WTC11 (cell line): Measurements from ENCODE around the gene NCLN. TPM values are rescaled to one million over a fixed set of nuclear protein-coding genes. Genes with fewer than 3 reads are reported as not detected.

Experiments
- ATAC-seq: fragments of 200-7000 bp; cut with Tn5 transposase; 2 replicates; pipeline ENCODE4 v1.10.0; 2021; ENCODE audit warnings: mild to moderate bottlenecking, moderate library complexity
- CTCF ChIA-PET: fragments of 300-600 bp; sonication (Branson Sonifier 250); formaldehyde crosslinking; loops from one replicate; lab custom pipeline; 2021; ENCODE audit warnings: antibody characterized with exemption; lab: Charles Lee
- POLR2A ChIA-PET: fragments of 350-600 bp; sonication (Branson Sonifier 250); formaldehyde crosslinking; loops from one replicate; lab custom pipeline; 2021; ENCODE audit warnings: antibody characterized with exemption; lab: Charles Lee
- DNase-seq: peaks from one replicate; pipeline ENCODE4 v3.0.0; 2021; ENCODE audit warnings: low spot score
- H3K27ac Mint-ChIP-seq: 2 replicates; pipeline ENCODE4 v1.8.0; 2021; ENCODE audit warnings: mixed read lengths
- H3K27me3 Mint-ChIP-seq: 2 replicates; pipeline ENCODE4 v1.8.0; 2021; ENCODE audit warnings: low read depth, mild to moderate bottlenecking, moderate library complexity, mixed read lengths
- H3K36me3 Mint-ChIP-seq: 2 replicates; pipeline ENCODE4 v1.8.0; 2021; ENCODE audit warnings: mixed read lengths
- H3K4me1 Mint-ChIP-seq: 2 replicates; pipeline ENCODE4 v1.8.0; 2022; ENCODE audit warnings: mixed read lengths
- H3K4me3 Mint-ChIP-seq: 2 replicates; pipeline ENCODE4 v1.8.0; 2021; ENCODE audit warnings: mild to moderate bottlenecking, moderate library complexity, mixed read lengths
- H3K9me3 Mint-ChIP-seq: 2 replicates; pipeline ENCODE4 v1.8.0; 2021; ENCODE audit warnings: mixed read lengths
- CREM ChIP-seq: sonication (generic); formaldehyde crosslinking; IDR thresholded peaks from 2 replicates; pipeline ENCODE4 v1.8.1; 2022; ENCODE audit warnings: mild to moderate bottlenecking, missing genetic modification reagents, moderate library complexity
- CTCF ChIP-seq: fragments of 200-600 bp; IDR thresholded peaks from 2 replicates; pipeline ENCODE4 v1.8.0; 2022; ENCODE audit warnings: antibody characterized with exemption
- ETV6 ChIP-seq: sonication (generic); formaldehyde crosslinking; IDR thresholded peaks from 2 replicates; pipeline ENCODE4 v1.8.1; 2022; ENCODE audit warnings: mild to moderate bottlenecking, missing genetic modification reagents
- FOXK1 ChIP-seq: sonication (generic); formaldehyde crosslinking; IDR thresholded peaks from 2 replicates; pipeline ENCODE4 v1.8.0; 2022; ENCODE audit warnings: mild to moderate bottlenecking, moderate library complexity, missing genetic modification reagents
- GTF2I ChIP-seq: fragments of 250-450 bp; sonication (Bioruptor Pico); conservative IDR thresholded peaks from 2 replicates; pipeline ENCODE4 v1.4.0; 2021; ENCODE audit warnings: mild to moderate bottlenecking
- HMGXB4 ChIP-seq: sonication (generic); formaldehyde crosslinking; IDR thresholded peaks from 2 replicates; pipeline ENCODE4 v1.8.1; 2023; ENCODE audit warnings: mild to moderate bottlenecking, moderate library complexity, missing genetic modification reagents
- NFYB ChIP-seq: sonication (generic); formaldehyde crosslinking; conservative IDR thresholded peaks from 2 replicates; pipeline ENCODE4 v1.8.0; 2022; ENCODE audit warnings: low read depth, missing genetic modification reagents
- PRDM15 ChIP-seq: sonication (generic); formaldehyde crosslinking; IDR thresholded peaks from 2 replicates; pipeline ENCODE4 v1.8.0; 2022; ENCODE audit warnings: missing genetic modification reagents
- RORB ChIP-seq: fragments of 250-450 bp; sonication (Bioruptor Pico); IDR thresholded peaks from 2 replicates; pipeline ENCODE4 v1.9.0; 2021; ENCODE audit warnings: mild to moderate bottlenecking
- SMAD4 ChIP-seq: sonication (generic); formaldehyde crosslinking; IDR thresholded peaks from 2 replicates; pipeline ENCODE4 v1.8.0; 2022; ENCODE audit warnings: mild to moderate bottlenecking, missing genetic modification reagents
- SP1 ChIP-seq: sonication (generic); formaldehyde crosslinking; conservative IDR thresholded peaks from 2 replicates; pipeline ENCODE4 v1.8.1; 2022; ENCODE audit warnings: missing genetic modification reagents
- TEAD4 ChIP-seq: sonication (generic); formaldehyde crosslinking; IDR thresholded peaks from 2 replicates; pipeline ENCODE4 v1.8.0; 2022; ENCODE audit warnings: mild to moderate bottlenecking, missing genetic modification reagents
- ZNF263 ChIP-seq: sonication (generic); formaldehyde crosslinking; IDR thresholded peaks from 2 replicates; pipeline ENCODE4 v1.8.1; 2022; ENCODE audit warnings: low read depth, mild to moderate bottlenecking, moderate library complexity, missing genetic modification reagents
- ZSCAN18 ChIP-seq: fragments of 250-450 bp; sonication (Bioruptor Pico); IDR thresholded peaks from 2 replicates; pipeline ENCODE4 v2.1.2; 2022; ENCODE audit warnings: mild to moderate bottlenecking, moderate library complexity
- total RNA-seq: library from RNA; stranded (reverse); gene quantifications from 3 replicates; pipeline ENCODE4 v1.2.3, GENCODE V29; 2021
- TF ChIP-seq, protein P1 (sequence below): sonication (generic); formaldehyde crosslinking; IDR thresholded peaks from 2 replicates; pipeline ENCODE4 v1.8.1; 2023; ENCODE audit warnings: mild to moderate bottlenecking, missing genetic modification reagents, borderline replicate concordance
- TF ChIP-seq, protein P2 (sequence below): sonication (generic); formaldehyde crosslinking; IDR thresholded peaks from 2 replicates; pipeline ENCODE4 v1.8.1; 2022; ENCODE audit warnings: missing genetic modification reagents, borderline replicate concordance
- TF ChIP-seq, protein P3 (sequence below): sonication (generic); formaldehyde crosslinking; IDR thresholded peaks from 2 replicates; pipeline ENCODE4 v1.8.0; 2023; ENCODE audit warnings: missing genetic modification reagents, mild to moderate bottlenecking, borderline replicate concordance

Gene NCLN
- total RNA-seq, 1 experiment from 2014 or later: 113 TPM

- TF ChIP-seq, protein P1, sequence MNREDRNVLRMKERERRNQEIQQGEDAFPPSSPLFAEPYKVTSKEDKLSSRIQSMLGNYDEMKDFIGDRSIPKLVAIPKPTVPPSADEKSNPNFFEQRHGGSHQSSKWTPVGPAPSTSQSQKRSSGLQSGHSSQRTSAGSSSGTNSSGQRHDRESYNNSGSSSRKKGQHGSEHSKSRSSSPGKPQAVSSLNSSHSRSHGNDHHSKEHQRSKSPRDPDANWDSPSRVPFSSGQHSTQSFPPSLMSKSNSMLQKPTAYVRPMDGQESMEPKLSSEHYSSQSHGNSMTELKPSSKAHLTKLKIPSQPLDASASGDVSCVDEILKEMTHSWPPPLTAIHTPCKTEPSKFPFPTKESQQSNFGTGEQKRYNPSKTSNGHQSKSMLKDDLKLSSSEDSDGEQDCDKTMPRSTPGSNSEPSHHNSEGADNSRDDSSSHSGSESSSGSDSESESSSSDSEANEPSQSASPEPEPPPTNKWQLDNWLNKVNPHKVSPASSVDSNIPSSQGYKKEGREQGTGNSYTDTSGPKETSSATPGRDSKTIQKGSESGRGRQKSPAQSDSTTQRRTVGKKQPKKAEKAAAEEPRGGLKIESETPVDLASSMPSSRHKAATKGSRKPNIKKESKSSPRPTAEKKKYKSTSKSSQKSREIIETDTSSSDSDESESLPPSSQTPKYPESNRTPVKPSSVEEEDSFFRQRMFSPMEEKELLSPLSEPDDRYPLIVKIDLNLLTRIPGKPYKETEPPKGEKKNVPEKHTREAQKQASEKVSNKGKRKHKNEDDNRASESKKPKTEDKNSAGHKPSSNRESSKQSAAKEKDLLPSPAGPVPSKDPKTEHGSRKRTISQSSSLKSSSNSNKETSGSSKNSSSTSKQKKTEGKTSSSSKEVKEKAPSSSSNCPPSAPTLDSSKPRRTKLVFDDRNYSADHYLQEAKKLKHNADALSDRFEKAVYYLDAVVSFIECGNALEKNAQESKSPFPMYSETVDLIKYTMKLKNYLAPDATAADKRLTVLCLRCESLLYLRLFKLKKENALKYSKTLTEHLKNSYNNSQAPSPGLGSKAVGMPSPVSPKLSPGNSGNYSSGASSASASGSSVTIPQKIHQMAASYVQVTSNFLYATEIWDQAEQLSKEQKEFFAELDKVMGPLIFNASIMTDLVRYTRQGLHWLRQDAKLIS: no peak
- TF ChIP-seq RORB (CRISPR knock-in tag) (no peak), ZSCAN18 (CRISPR knock-in tag) (no peak), CREM (CRISPR knock-in tag) (no peak), ETV6 (CRISPR knock-in tag) (no peak)
- TF ChIP-seq, all 79 proteins: peak for 0
These were observed 59.3 kb downstream of the NCLN start (continued) for GRCh38 chr19:3245050-3245449.

- POLR2A ChIA-PET: no interaction called here
These were observed 63.1 kb downstream of the NCLN start for GRCh38 chr19:3248728-3249326.

More at GRCh38 chr19:3248728-3249326, 63.1 kb downstream of the NCLN start:
- H3K27me3 Mint-ChIP-seq: peaks cover 6% of the 10 kb centered on the region
- ATAC-seq: no peak
- H3K4me3 Mint-ChIP-seq: no peak overlapping the region
- no peak overlapping the region for H3K27ac Mint-ChIP-seq
- peaks cover 23% of the 10 kb centered on the region for H3K9me3 Mint-ChIP-seq
- TF ChIP-seq PRDM15 (CRISPR knock-in tag) (no peak), TEAD4 (CRISPR knock-in tag) (no peak), RORB (CRISPR knock-in tag) (no peak), FOXK1 (CRISPR knock-in tag) (no peak), ZNF263 (CRISPR knock-in tag) (no peak), GTF2I (CRISPR knock-in tag) (no peak), NFYB (CRISPR knock-in tag) (no peak), CTCF (no peak), SMAD4 (CRISPR knock-in tag) (no peak), ETV6 (CRISPR knock-in tag) (no peak), HMGXB4 (CRISPR knock-in tag) (no peak), SP1 (CRISPR knock-in tag) (no peak)
- TF ChIP-seq, protein P2, sequence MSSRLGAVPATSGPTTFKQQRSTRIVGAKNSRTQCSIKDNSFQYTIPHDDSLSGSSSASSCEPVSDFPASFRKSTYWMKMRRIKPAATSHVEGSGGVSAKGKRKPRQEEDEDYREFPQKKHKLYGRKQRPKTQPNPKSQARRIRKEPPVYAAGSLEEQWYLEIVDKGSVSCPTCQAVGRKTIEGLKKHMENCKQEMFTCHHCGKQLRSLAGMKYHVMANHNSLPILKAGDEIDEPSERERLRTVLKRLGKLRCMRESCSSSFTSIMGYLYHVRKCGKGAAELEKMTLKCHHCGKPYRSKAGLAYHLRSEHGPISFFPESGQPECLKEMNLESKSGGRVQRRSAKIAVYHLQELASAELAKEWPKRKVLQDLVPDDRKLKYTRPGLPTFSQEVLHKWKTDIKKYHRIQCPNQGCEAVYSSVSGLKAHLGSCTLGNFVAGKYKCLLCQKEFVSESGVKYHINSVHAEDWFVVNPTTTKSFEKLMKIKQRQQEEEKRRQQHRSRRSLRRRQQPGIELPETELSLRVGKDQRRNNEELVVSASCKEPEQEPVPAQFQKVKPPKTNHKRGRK (CRISPR knock-in tag): no peak
- TF ChIP-seq, protein P3, sequence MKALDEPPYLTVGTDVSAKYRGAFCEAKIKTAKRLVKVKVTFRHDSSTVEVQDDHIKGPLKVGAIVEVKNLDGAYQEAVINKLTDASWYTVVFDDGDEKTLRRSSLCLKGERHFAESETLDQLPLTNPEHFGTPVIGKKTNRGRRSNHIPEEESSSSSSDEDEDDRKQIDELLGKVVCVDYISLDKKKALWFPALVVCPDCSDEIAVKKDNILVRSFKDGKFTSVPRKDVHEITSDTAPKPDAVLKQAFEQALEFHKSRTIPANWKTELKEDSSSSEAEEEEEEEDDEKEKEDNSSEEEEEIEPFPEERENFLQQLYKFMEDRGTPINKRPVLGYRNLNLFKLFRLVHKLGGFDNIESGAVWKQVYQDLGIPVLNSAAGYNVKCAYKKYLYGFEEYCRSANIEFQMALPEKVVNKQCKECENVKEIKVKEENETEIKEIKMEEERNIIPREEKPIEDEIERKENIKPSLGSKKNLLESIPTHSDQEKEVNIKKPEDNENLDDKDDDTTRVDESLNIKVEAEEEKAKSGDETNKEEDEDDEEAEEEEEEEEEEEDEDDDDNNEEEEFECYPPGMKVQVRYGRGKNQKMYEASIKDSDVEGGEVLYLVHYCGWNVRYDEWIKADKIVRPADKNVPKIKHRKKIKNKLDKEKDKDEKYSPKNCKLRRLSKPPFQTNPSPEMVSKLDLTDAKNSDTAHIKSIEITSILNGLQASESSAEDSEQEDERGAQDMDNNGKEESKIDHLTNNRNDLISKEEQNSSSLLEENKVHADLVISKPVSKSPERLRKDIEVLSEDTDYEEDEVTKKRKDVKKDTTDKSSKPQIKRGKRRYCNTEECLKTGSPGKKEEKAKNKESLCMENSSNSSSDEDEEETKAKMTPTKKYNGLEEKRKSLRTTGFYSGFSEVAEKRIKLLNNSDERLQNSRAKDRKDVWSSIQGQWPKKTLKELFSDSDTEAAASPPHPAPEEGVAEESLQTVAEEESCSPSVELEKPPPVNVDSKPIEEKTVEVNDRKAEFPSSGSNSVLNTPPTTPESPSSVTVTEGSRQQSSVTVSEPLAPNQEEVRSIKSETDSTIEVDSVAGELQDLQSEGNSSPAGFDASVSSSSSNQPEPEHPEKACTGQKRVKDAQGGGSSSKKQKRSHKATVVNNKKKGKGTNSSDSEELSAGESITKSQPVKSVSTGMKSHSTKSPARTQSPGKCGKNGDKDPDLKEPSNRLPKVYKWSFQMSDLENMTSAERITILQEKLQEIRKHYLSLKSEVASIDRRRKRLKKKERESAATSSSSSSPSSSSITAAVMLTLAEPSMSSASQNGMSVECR (CRISPR knock-in tag): no peak
- TF ChIP-seq, all 79 proteins: peak for 0
- Mint-ChIP-seq H3K4me1 (peaks cover 3% of the 10 kb centered on the region), H3K36me3 (peaks cover 15% of the 10 kb centered on the region)
- CTCF ChIA-PET: interaction anchor here (0.9 to 1.5 kb wide), 3 partner anchors 27 to 298 kb away, joined by 3 to 5 read pairs (median 3); no protein-coding TSS in a partner anchor
- DNase-seq: no peak
